GM18519 (cell line): ENCODE measurements around the gene MAN1A1.

Experiments used
- ATAC-seq: cut with Tn5 transposase; IDR thresholded peaks from one replicate; pipeline ENCODE4 v1.9.1; 2021; ENCODE audit warnings: mild to moderate bottlenecking, moderate library complexity; ENCODE audit not compliant: unreplicated experiment, low FRiP score

The MAN1A1 gene

GRCh38 chr6:119207327-119207726 lies 142.2 kb downstream of the MAN1A1 start:
- no peak for ATAC-seq

GRCh38 chr6:119205911-119206618 lies 143.5 kb downstream of the MAN1A1 start:
- ATAC-seq: peak; percentile 78

- no peak for ATAC-seq
Observed at GRCh38 chr6:119204719-119205118, 144.8 kb downstream of the MAN1A1 start.

- no peak for ATAC-seq
Observed at GRCh38 chr6:119201480-119201879, 148.1 kb downstream of the MAN1A1 start.

GRCh38 chr6:119200512-119201175 lies 148.9 kb downstream of the MAN1A1 start:
- ATAC-seq: no peak

- ATAC-seq: no peak
Observed at GRCh38 chr6:119197271-119197670, 152.3 kb downstream of the MAN1A1 start.

GRCh38 chr6:119196715-119197114 lies 152.8 kb downstream of the MAN1A1 start:
- ATAC-seq: no peak

GRCh38 chr6:119195848-119196247 lies 153.7 kb downstream of the MAN1A1 start:
- no peak for ATAC-seq

GRCh38 chr6:119195204-119195603 lies 154.4 kb downstream of the MAN1A1 start:
- ATAC-seq: no peak

GRCh38 chr6:119193707-119194106 lies 155.9 kb downstream of the MAN1A1 start:
- no peak for ATAC-seq

- ATAC-seq: no peak
Observed at GRCh38 chr6:119192200-119192599, 157.4 kb downstream of the MAN1A1 start.

- no peak for ATAC-seq
Observed at GRCh38 chr6:119190176-119190575, 159.4 kb downstream of the MAN1A1 start.

GRCh38 chr6:119189498-119189897 lies 160.1 kb downstream of the MAN1A1 start:
- no peak for ATAC-seq

GRCh38 chr6:119187596-119187995 lies 162.0 kb downstream of the MAN1A1 start:
- ATAC-seq: no peak

- ATAC-seq: no peak
Observed at GRCh38 chr6:119186490-119186889, 163.1 kb downstream of the MAN1A1 start.

- ATAC-seq: no peak
Observed at GRCh38 chr6:119184008-119184648, 165.4 kb downstream of the MAN1A1 start.

- no peak for ATAC-seq
Observed at GRCh38 chr6:119183457-119183856, 166.1 kb downstream of the MAN1A1 start.

- no peak for ATAC-seq
Observed at GRCh38 chr6:119182875-119183274, 166.7 kb downstream of the MAN1A1 start.

- no peak for ATAC-seq
Observed at GRCh38 chr6:119182216-119182803, 167.3 kb downstream of the MAN1A1 start.

- ATAC-seq: no peak
Observed at GRCh38 chr6:119181046-119181445, 168.5 kb downstream of the MAN1A1 start.

GRCh38 chr6:119179842-119180241 lies 169.7 kb downstream of the MAN1A1 start:
- ATAC-seq: no peak
